B cell (primary cell): ENCODE measurements around the gene RIC8A. TPM values are rescaled to one million over a fixed set of nuclear protein-coding genes. Genes with fewer than 3 reads are reported as not detected.
"Not testable (repeated sequence)": the region's sequence is repeated elsewhere in the genome, so short reads cannot be mapped to it uniquely, and the experiment has no call there.

Source experiments
- ATAC-seq: fragments of 200-7000 bp; cut with Tn5 transposase; one replicate; pipeline ENCODE4 v1.10.0; 2021; ENCODE audit warnings: low read depth, mild to moderate bottlenecking, moderate number of reproducible peaks, moderate library complexity
- CTCF ChIA-PET: fragments of 350-600 bp; sonication (Branson Sonifier 250); formaldehyde crosslinking; loops from one replicate; lab custom pipeline; 2021; ENCODE audit warnings: antibody characterized with exemption, inconsistent platforms; lab: Charles Lee
- POLR2A ChIA-PET: fragments of 350-600 bp; sonication (Branson Sonifier 250); formaldehyde crosslinking; loops from one replicate; lab custom pipeline; 2021; ENCODE audit warnings: antibody characterized with exemption; lab: Charles Lee
- DNase-seq: peaks from one replicate; pipeline ENCODE4 v3.0.0; 2013
- H2AFZ ChIP-seq: 2 replicates; pipeline ENCODE4 v1.6.1; 2012; ENCODE audit warnings: mild to moderate bottlenecking, low read depth, low read length; ENCODE audit not compliant: insufficient read depth, poor library complexity, severe bottlenecking
- H3K27ac ChIP-seq, 2 donors: 1 replicate in 1 of 2; 2 replicates in 1 of 2; pipeline ENCODE4 v1.5.1; 2012 to 2013; ENCODE audit warnings: low read length in 2 of 2, mild to moderate bottlenecking in 2 of 2, moderate library complexity in 1 of 2
- H3K27me3 ChIP-seq, 4 experiments: fragments of 200-600 bp in 1 of 4; sonication (generic) in 1 of 4; replicated peaks in 1 of 4; 1 replicate in 2 of 4; 2 replicates in 2 of 4; pipeline versions ENCODE4 v1.6.1 to v1.7.0; 2013 to 2016; ENCODE audit warnings: low read length in 3 of 4, mild to moderate bottlenecking in 2 of 4, mixed read lengths in 1 of 4, moderate library complexity in 1 of 4; ENCODE audit not compliant: insufficient read depth in 4 of 4, control insufficient read depth in 3 of 4; ENCODE audit errors: control extremely low read depth in 1 of 4
- H3K36me3 ChIP-seq, 2 experiments: replicated peaks in 1 of 2; 1 replicate in 1 of 2; 2 replicates in 1 of 2; pipeline versions ENCODE4 v1.6.1 to v1.7.1; 2013; ENCODE audit warnings: low read length in 1 of 2; ENCODE audit not compliant: insufficient read depth in 2 of 2, control insufficient read depth in 1 of 2; ENCODE audit errors: control extremely low read depth in 1 of 2, extremely low read depth in 1 of 2
- H3K4me1 ChIP-seq, 2 donors: fragments of 200-600 bp in 1 of 2; sonication (generic) in 1 of 2; 1 replicate in 1 of 2; 2 replicates in 1 of 2; pipeline versions ENCODE4 v1.5.1 to v1.6.1; 2013 to 2017; ENCODE audit warnings: low read length in 2 of 2; ENCODE audit not compliant: control insufficient read depth in 2 of 2, insufficient read depth in 2 of 2
- H3K4me2 ChIP-seq: replicated peaks from 2 replicates; pipeline ENCODE3; 2012; ENCODE audit warnings: mild to moderate bottlenecking, low read depth, low read length; ENCODE audit not compliant: poor library complexity, severe bottlenecking
- H3K4me3 ChIP-seq, 5 experiments: fragments of 200-600 bp in 1 of 5; sonication (generic) in 1 of 5; 1 replicate in 3 of 5; 2 replicates in 2 of 5; pipeline versions ENCODE4 v1.5.1 to v1.7.0; 2011 to 2016; ENCODE audit warnings: low read length in 4 of 5, mild to moderate bottlenecking in 4 of 5, low read depth in 2 of 5, control low read depth in 1 of 5, moderate library complexity in 1 of 5; ENCODE audit not compliant: insufficient read depth in 1 of 5; ENCODE audit errors: control extremely low read depth in 1 of 5, extremely low read depth in 1 of 5
- H3K79me2 ChIP-seq: fragments of 200-600 bp; sonication (generic); one replicate; pipeline ENCODE4 v1.6.0; 2016; ENCODE audit warnings: low read length; ENCODE audit not compliant: control insufficient read depth, insufficient read depth
- H3K9ac ChIP-seq: fragments of 200-600 bp; sonication (generic); 2 replicates; pipeline ENCODE4 v1.6.1; 2017; ENCODE audit warnings: mild to moderate bottlenecking, low read length, moderate library complexity
- H3K9me3 ChIP-seq, 3 donors: one replicate each; pipeline versions ENCODE4 v1.6.1 to v1.7.1; 2013; ENCODE audit warnings: low read length in 2 of 3; ENCODE audit not compliant: control insufficient read depth in 2 of 3, insufficient read depth in 1 of 3; ENCODE audit errors: control extremely low read depth in 1 of 3
- H4K20me1 ChIP-seq: 2 replicates; pipeline ENCODE4 v1.6.0; 2012; ENCODE audit warnings: mild to moderate bottlenecking, low read length; ENCODE audit not compliant: insufficient read depth, control insufficient read depth, poor library complexity, severe bottlenecking
- H3K27ac Mint-ChIP-seq: one replicate; pipeline ENCODE4 v1.8.0; 2021; ENCODE audit warnings: mixed read lengths
- H3K27me3 Mint-ChIP-seq: one replicate; pipeline ENCODE4 v1.8.0; 2021; ENCODE audit warnings: mixed read lengths
- H3K4me1 Mint-ChIP-seq: one replicate; pipeline ENCODE4 v1.8.0; 2021; ENCODE audit warnings: mixed read lengths
- H3K4me3 Mint-ChIP-seq: one replicate; pipeline ENCODE4 v1.8.0; 2021; ENCODE audit warnings: mixed read lengths
- H3K9me3 Mint-ChIP-seq: one replicate; pipeline ENCODE4 v1.8.0; 2022; ENCODE audit warnings: mixed read lengths; ENCODE audit not compliant: insufficient read depth
- CTCF ChIP-seq: fragments of 200-600 bp; IDR thresholded peaks from one replicate; pipeline ENCODE4 v1.8.0; 2022; ENCODE audit warnings: antibody characterized with exemption, mild to moderate bottlenecking
- EZH2 ChIP-seq: IDR thresholded peaks from 2 replicates; pipeline ENCODE4 v1.6.1; 2012; ENCODE audit warnings: borderline replicate concordance, low read depth, mild to moderate bottlenecking, moderate library complexity, low read length; ENCODE audit not compliant: insufficient read depth, poor library complexity, severe bottlenecking
- WGBS: methylation state at CpG from one replicate; pipeline ENCODE4 v1.1.5; 2013; ENCODE audit warnings: missing lambda C conversion rate; ENCODE audit not compliant: insufficient coverage; 5-methylcytosine and 5-hydroxymethylcytosine counted together
- intact Hi-C: fragments of 100-400 bp; cut with micrococcal nuclease; formaldehyde crosslinking; loops from one replicate; pipeline ENCODE4 v1.10.0; 2022
- polyA plus RNA-seq: library from polyadenylated mRNA; depleted of rRNA; stranded (reverse); fragments of >200 nt; gene quantifications from 2 replicates; pipeline ENCODE4 v1.2.3, GENCODE V29; 2012
- total RNA-seq, 2 donors: library from RNA; stranded (reverse); fragments of 120-200 nt in 1 of 2; gene quantifications; 1 replicate in 1 of 2; 2 replicates in 1 of 2; pipeline versions ENCODE4 v1.2.3 to v1.2.4, GENCODE V29; 2013 to 2022

RIC8A gene
- total and polyA plus RNA-seq, 2 donors (not counting 1 experiment from before 2014, with no cell fraction given), result 100 to 102 TPM

GRCh38 chr11:218815-219593 is 11.5 kb downstream of the RIC8A start:
- ATAC-seq (no peak), DNase-seq (no peak)
- POLR2A ChIA-PET, result no interaction called here
- TF ChIP-seq CTCF (no peak), EZH2 (no peak)
- Histone ChIP-seq H3K27me3 (no peaks in the 10 kb centered on the region), H3K4me2 (no peak overlapping the region), H3K9me3 (no peaks in the 10 kb centered on the region), H3K9ac (no peak overlapping the region), H3K36me3 (peaks cover 0 to 38% of the 10 kb centered on the region in 2 experiments), H3K27ac (no peak overlapping the region), H3K79me2 (peaks cover 5% of the 10 kb centered on the region), H3K4me1 (no peaks in the 10 kb centered on the region), H2AFZ (no peak overlapping the region), H3K4me3 (no peak overlapping the region), H4K20me1 (no peaks in the 10 kb centered on the region)
- intact Hi-C loops, result no loop called here
- Mint-ChIP-seq H3K4me3 (no peak overlapping the region), H3K27ac (peak overlapping the region; percentile 38), H3K27me3 (no peaks in the 10 kb centered on the region), H3K4me1 (no peaks in the 10 kb centered on the region), H3K9me3 (no peaks in the 10 kb centered on the region)
- WGBS, result 91% methylated on average over 26 of the region's 29 CpGs
- CTCF ChIA-PET, result no interaction called here

- intact Hi-C loops, ATAC-seq: not testable (repeated sequence)
- WGBS, result no CpG with 5 or more reads among the region's 3 CpGs
These were observed 13.2 kb downstream of the RIC8A start for GRCh38 chr11:220641-221215.

More at GRCh38 chr11:220641-221215, 13.2 kb downstream of the RIC8A start:
- not testable (repeated sequence) for DNase-seq, H3K9ac ChIP-seq, H3K9me3 ChIP-seq, H4K20me1 ChIP-seq, H3K4me1 Mint-ChIP-seq, H3K4me3 Mint-ChIP-seq, H2AFZ ChIP-seq, H3K27ac ChIP-seq, H3K4me1 ChIP-seq, H3K27me3 ChIP-seq, H3K4me2 ChIP-seq, H3K9me3 Mint-ChIP-seq, H3K27me3 Mint-ChIP-seq, H3K27ac Mint-ChIP-seq, H3K4me3 ChIP-seq
- H3K36me3 ChIP-seq, result peaks cover 0 to 24% of the 10 kb centered on the region in 2 experiments
- CTCF ChIA-PET, result interaction anchor here (0.6 kb wide), 1 partner anchor 220 kb away, joined by 3 read pairs; no protein-coding TSS in a partner anchor
- H3K79me2 ChIP-seq, result peaks cover 17% of the 10 kb centered on the region
- POLR2A ChIA-PET, result interaction anchor here (0.6 kb wide), 1 partner anchor 327 kb away, joined by 3 read pairs; no protein-coding TSS in a partner anchor
